ENCODE results near the gene SDSL. TPM values are rescaled to one million over a fixed set of nuclear protein-coding genes. Genes with fewer than 3 reads are reported as not detected.

Gene SDSL
- total RNA-seq, 1 donor from 2014 or later: 14.5 TPM

DNA sequence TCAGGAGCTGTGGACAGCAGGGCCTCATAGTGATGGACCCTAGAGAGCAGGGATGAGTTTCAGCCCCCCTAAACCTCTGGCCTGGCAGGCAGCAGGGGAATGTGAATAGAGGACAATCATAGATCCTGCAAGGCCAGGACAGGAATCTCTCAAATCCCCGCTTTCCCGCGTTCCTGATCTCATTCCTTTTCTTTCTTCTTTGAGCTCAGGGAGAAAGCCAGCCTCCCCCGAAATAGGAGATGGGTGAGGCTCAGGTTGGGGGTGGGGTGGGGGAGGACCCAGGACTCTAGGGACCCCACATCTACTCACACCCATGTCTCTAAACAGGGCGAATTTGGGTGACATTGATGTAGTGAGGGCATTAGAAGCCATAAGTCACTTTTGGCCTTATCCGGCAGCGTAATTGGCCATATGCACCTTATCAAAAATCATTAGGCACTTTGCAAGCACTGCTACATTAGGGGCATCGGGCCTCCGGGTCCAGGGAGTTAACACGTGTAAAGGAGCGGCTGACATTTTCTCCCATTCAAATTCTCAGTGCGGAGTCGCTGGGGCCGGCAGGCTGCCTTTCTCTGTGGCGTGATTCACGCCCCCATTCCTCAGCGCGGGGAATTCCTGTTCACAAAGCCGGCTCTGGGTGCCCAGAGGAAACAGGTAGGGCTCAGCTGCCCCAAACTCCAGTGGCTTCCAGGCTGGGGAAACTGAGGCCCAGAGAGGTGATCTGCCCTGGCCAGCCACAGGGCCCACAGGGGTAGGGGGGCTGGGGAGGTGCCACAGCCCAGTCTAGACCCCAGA is 48.0 kb downstream of the SDSL start:
- TF ChIP-seq, protein P1, sequence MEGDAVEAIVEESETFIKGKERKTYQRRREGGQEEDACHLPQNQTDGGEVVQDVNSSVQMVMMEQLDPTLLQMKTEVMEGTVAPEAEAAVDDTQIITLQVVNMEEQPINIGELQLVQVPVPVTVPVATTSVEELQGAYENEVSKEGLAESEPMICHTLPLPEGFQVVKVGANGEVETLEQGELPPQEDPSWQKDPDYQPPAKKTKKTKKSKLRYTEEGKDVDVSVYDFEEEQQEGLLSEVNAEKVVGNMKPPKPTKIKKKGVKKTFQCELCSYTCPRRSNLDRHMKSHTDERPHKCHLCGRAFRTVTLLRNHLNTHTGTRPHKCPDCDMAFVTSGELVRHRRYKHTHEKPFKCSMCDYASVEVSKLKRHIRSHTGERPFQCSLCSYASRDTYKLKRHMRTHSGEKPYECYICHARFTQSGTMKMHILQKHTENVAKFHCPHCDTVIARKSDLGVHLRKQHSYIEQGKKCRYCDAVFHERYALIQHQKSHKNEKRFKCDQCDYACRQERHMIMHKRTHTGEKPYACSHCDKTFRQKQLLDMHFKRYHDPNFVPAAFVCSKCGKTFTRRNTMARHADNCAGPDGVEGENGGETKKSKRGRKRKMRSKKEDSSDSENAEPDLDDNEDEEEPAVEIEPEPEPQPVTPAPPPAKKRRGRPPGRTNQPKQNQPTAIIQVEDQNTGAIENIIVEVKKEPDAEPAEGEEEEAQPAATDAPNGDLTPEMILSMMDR (IDR thresholded peaks at IDR 0.05; ENCODE audit: insufficient read depth, low read length, poor library complexity, severe bottlenecking): no peak
- no peak for DNase-seq (ENCODE audit: low read depth)
- no peak overlapping the region for H3K4me3 ChIP-seq (ENCODE audit: low read depth, low read length)
- no peaks in the 10 kb centered on the region for H3K36me3 ChIP-seq (ENCODE audit: control insufficient read depth, insufficient read depth, low read length)
- H3K27me3 ChIP-seq (ENCODE audit: control insufficient read depth, insufficient read depth, low read length): peaks cover 99% of the 10 kb centered on the region

DNA sequence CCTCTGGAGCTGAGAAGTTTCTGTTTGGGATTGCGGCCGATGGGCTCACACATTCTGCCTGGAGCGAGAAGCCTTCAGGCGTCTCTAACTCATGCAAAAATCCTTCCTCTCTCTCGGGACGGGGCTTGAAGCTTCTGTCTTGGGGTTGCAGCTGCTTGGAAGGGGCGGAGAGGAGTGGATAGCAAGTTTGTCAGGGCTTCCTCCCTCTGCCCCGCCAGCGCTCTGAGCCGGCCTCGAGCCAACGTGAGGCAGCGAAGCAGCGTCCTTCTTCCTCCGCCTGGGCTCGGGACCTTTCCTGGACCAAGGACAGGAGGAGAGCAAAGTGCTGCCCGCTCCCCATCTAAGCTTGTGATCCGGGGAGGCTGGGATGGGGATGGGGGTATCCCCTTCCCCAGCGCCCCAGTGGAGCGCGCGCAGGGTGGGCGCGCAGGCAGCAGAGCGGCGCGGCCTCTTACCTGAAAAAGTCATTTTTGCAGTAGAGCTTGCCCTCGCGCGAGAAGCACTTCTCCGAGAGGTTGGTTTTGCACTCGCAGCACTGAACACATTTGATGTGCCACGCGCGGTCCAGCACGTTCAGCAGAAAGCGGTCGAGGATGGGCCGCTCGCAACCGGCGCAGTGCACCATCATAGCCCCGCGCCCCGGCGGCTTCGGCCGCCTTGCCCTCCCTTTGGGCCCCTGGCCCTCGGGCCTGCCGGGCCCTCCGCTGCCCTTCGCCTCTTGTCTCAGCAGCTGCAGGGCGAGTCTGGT is 48.9 kb downstream of the SDSL start:
- Histone ChIP-seq H3K4me3 (ENCODE audit: low read depth, low read length) (no peak overlapping the region), H3K36me3 (ENCODE audit: control insufficient read depth, insufficient read depth, low read length) (no peaks in the 10 kb centered on the region), H3K27me3 (ENCODE audit: control insufficient read depth, insufficient read depth, low read length) (peaks cover 99% of the 10 kb centered on the region)
- no peak for DNase-seq (ENCODE audit: low read depth)
- TF ChIP-seq, protein P1 (IDR thresholded peaks at IDR 0.05; ENCODE audit: insufficient read depth, low read length, poor library complexity, severe bottlenecking): no peak

DNA sequence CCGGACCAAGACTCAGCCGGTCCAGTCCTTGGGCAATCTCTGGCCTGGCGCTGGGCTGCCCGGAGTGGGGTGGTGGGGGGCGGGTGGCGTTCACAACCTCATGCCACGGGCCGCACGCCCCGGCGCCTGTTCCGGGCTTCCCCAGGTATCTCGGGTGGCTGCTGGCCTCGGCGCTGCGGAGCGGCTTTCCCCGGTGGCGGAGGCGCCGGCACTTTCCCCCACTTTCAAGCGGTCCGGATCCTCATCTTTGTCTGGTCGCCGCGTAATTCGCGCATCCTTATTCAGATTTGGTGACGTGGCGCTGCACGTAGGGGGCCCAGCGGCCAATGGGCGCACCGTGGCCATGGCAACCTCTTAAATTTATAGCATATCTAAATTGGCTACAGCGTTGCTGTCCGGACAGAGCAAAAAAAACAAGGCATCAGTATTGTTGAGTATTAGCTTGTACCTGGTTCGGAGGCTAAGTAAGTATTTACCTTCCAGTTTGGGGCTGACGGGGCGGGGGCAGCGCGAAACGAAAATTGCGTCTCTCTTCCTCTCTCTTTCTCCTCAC is 49.5 kb downstream of the SDSL start, which contains the start of gene LHX5:
Gene LHX5 (minus strand): TSS at position 253 of the 553 bp plus-strand sequence. CDS start 373 bp downstream, outside the sequence.
- TF ChIP-seq, protein P1 (IDR thresholded peaks at IDR 0.05; ENCODE audit: insufficient read depth, low read length, poor library complexity, severe bottlenecking): no peak
- no peak for DNase-seq (ENCODE audit: low read depth)
- no peak within 1 kb of the TSS for H3K4me3 ChIP-seq (ENCODE audit: low read depth, low read length)
- no peaks in the 10 kb centered on the region for H3K36me3 ChIP-seq (ENCODE audit: control insufficient read depth, insufficient read depth, low read length)
- peaks cover 99% of the 10 kb centered on the region for H3K27me3 ChIP-seq (ENCODE audit: control insufficient read depth, insufficient read depth, low read length)

DNA sequence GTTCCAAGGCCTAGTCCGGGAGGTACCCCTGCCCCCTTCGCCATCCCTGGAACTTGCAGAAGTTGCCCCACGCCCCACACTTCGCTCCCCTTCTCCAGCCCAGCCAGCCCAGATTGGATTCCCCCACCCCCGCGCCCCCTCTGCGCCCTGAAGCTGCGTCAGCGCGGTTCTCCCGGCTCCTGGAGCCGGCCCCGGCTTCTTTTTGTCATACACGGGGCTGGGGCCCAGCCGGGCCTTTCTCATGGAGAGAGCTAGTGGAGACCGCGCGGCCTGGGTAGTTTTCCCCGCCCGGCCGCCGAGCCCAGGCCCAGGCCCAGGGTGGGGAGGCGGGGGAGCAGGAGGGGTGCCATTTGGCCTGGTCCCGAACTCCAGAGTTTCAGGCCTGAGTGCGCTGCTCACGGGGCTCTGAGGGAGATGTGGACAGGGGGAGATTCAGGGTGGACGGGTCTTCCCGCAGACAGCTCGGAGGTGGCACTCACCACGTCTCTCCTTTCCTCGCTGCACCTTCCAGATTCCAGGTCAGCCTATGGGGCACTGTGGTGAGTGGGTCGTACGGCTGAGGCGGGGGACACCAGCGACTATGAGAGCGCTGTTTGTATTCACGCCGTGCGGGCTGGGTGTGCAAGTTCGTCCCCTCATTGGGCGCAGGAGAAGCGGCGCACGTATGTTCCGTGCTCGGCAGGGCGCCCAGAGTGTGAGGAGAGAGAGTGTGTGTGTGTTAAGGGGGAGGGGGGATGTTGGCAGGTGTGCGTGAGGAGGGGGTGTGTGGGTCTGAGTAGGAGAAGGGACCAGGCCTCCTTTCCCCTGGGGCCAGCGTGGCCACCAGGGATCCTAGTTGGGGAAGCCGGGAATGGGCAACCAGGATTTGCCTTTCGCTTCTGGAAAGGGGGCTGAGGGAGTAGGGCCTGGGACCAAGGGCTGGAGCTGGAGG is 50.3 kb downstream of the SDSL start:
- H3K36me3 ChIP-seq (ENCODE audit: control insufficient read depth, insufficient read depth, low read length): no peaks in the 10 kb centered on the region
- H3K27me3 ChIP-seq (ENCODE audit: control insufficient read depth, insufficient read depth, low read length): peaks cover 96% of the 10 kb centered on the region
- TF ChIP-seq, protein P1 (IDR thresholded peaks at IDR 0.05; ENCODE audit: insufficient read depth, low read length, poor library complexity, severe bottlenecking): no peak
- H3K4me3 ChIP-seq (ENCODE audit: low read depth, low read length): no peak overlapping the region
- no peak for DNase-seq (ENCODE audit: low read depth)

DNA sequence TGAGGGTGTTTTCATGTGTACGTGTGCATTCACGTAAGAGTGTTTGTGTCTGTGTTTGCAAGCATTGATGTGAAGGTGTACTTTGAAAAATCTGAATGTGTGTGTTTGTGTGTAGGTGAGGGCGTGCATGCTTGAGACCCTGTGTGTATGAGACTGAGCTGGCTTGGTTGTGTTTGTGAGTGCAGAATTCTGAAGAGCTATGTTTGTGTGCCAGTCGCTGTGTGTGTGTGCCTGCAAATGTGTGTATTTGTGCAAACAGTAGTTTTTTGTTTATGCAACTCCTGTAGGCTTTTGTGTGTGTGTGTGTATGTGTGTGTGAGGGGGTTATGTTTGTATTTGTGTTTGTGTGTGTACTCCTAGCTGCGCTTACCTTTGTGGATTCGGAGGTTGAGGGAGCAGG is 51.2 kb downstream of the SDSL start:
- H3K27me3 ChIP-seq (ENCODE audit: control insufficient read depth, insufficient read depth, low read length): peaks cover 96% of the 10 kb centered on the region
- H3K36me3 ChIP-seq (ENCODE audit: control insufficient read depth, insufficient read depth, low read length): no peaks in the 10 kb centered on the region
- no peak for DNase-seq (ENCODE audit: low read depth)
- TF ChIP-seq, protein P1 (IDR thresholded peaks at IDR 0.05; ENCODE audit: insufficient read depth, low read length, poor library complexity, severe bottlenecking): no peak
- H3K4me3 ChIP-seq (ENCODE audit: low read depth, low read length): no peak overlapping the region

Measured in kidney epithelial cell (primary cell).